Measurements from ENCODE around the gene MAPK6.

DNA sequence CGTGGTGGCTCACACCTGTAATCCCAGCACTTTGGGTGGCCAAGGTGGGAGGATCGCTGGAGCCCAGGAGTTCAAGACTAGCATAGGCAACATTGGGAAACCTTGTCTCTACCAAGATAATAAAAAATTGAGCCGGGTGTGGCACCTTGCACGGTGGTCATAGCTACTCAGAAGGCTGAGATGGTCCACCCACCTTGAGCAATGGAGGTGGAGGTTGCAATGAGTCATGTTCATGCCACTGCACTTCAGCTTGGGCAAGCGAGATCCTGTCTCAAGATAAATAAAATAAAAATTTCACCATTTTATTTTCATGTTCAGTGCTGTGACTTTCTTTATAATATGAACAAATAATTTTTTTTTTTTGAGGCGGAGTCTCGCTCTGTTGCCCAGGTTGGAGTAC, 12.5 kb downstream of the MAPK6 start:
- TF ChIP-seq, protein P1, sequence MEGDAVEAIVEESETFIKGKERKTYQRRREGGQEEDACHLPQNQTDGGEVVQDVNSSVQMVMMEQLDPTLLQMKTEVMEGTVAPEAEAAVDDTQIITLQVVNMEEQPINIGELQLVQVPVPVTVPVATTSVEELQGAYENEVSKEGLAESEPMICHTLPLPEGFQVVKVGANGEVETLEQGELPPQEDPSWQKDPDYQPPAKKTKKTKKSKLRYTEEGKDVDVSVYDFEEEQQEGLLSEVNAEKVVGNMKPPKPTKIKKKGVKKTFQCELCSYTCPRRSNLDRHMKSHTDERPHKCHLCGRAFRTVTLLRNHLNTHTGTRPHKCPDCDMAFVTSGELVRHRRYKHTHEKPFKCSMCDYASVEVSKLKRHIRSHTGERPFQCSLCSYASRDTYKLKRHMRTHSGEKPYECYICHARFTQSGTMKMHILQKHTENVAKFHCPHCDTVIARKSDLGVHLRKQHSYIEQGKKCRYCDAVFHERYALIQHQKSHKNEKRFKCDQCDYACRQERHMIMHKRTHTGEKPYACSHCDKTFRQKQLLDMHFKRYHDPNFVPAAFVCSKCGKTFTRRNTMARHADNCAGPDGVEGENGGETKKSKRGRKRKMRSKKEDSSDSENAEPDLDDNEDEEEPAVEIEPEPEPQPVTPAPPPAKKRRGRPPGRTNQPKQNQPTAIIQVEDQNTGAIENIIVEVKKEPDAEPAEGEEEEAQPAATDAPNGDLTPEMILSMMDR (IDR thresholded peaks at IDR 0.05): no peak
- no peak for TF ChIP-seq EZH2 (IDR thresholded peaks at IDR 0.05)
